22Rv1 (cell line): Measurements from ENCODE around the gene CD151.

ENCODE experiments used
- H3K27ac ChIP-seq: fragments of 450-650 bp; 2 replicates; pipeline ENCODE4 v1.5.1; 2017
- CTCF ChIP-seq: fragments of 450-650 bp; IDR thresholded peaks from 2 replicates; pipeline ENCODE4 v1.5.1; 2017; ENCODE audit warnings: mild to moderate bottlenecking
- ZFX ChIP-seq: fragments of 450-650 bp; IDR thresholded peaks from 2 replicates; pipeline ENCODE4 v1.6.1; 2017; ENCODE audit warnings: antibody characterized with exemption, borderline replicate concordance

The CD151 gene

GRCh38 chr11:811446-812245 is 21.1 kb upstream of the CD151 start:
- H3K27ac ChIP-seq: peak overlapping the region; percentile 93
- no peak for TF ChIP-seq ZFX
- TF ChIP-seq CTCF: no peak

GRCh38 chr11:812390-812789 is 20.4 kb upstream of the CD151 start:
- TF ChIP-seq ZFX (no peak), CTCF (no peak)
- peak overlapping the region; percentile 93 for H3K27ac ChIP-seq

- peak overlapping the region; percentile 93 for H3K27ac ChIP-seq
- TF ChIP-seq ZFX (no peak), CTCF (no peak)
Measured at GRCh38 chr11:813072-813455, 19.7 kb upstream of the CD151 start.

- TF ChIP-seq ZFX: no peak
- no peak for TF ChIP-seq CTCF
- peak overlapping the region; percentile 93 for H3K27ac ChIP-seq
Measured at GRCh38 chr11:813456-814096, 19.2 kb upstream of the CD151 start.

- H3K27ac ChIP-seq: peak overlapping the region; percentile 93; the same call in 1 of the 2 replicates
- TF ChIP-seq ZFX (no peak), CTCF (no peak)
Measured at GRCh38 chr11:815675-816432, 16.9 kb upstream of the CD151 start.

GRCh38 chr11:816433-816779 is 16.3 kb upstream of the CD151 start:
- H3K27ac ChIP-seq: no peak overlapping the region
- no peak for TF ChIP-seq CTCF
- TF ChIP-seq ZFX: no peak
